ENCODE data around the gene SMAD2. TPM values are rescaled to one million over a fixed set of nuclear protein-coding genes. Genes with fewer than 3 reads are reported as not detected.

The SMAD2 gene
- total and polyA plus RNA-seq, 2 of the 8 experiments (the other 6 are each of a cell fraction or from before 2014, with no cell fraction given), result 28.4 to 124 TPM

DNA sequence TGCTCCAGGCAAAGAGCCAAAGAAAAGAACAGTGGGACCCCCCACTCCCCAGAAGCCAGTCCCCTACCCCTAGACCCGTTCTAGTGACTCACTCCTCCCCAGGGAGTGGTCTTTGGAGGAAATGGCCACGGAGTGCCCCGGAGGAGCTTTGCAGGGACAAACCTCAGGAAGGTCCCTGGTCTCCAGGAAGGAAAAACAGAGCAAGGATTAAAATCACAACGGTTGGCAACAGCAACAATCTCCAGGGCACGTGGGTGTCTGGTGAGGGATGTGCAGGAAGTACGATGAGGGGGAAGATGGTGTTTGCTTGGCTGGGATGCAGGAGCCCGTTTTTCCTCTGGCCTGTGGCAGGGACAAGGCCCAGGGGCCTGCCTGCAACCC lies 135.0 kb downstream of the SMAD2 start (continued):
- TF ChIP-seq, protein P1, sequence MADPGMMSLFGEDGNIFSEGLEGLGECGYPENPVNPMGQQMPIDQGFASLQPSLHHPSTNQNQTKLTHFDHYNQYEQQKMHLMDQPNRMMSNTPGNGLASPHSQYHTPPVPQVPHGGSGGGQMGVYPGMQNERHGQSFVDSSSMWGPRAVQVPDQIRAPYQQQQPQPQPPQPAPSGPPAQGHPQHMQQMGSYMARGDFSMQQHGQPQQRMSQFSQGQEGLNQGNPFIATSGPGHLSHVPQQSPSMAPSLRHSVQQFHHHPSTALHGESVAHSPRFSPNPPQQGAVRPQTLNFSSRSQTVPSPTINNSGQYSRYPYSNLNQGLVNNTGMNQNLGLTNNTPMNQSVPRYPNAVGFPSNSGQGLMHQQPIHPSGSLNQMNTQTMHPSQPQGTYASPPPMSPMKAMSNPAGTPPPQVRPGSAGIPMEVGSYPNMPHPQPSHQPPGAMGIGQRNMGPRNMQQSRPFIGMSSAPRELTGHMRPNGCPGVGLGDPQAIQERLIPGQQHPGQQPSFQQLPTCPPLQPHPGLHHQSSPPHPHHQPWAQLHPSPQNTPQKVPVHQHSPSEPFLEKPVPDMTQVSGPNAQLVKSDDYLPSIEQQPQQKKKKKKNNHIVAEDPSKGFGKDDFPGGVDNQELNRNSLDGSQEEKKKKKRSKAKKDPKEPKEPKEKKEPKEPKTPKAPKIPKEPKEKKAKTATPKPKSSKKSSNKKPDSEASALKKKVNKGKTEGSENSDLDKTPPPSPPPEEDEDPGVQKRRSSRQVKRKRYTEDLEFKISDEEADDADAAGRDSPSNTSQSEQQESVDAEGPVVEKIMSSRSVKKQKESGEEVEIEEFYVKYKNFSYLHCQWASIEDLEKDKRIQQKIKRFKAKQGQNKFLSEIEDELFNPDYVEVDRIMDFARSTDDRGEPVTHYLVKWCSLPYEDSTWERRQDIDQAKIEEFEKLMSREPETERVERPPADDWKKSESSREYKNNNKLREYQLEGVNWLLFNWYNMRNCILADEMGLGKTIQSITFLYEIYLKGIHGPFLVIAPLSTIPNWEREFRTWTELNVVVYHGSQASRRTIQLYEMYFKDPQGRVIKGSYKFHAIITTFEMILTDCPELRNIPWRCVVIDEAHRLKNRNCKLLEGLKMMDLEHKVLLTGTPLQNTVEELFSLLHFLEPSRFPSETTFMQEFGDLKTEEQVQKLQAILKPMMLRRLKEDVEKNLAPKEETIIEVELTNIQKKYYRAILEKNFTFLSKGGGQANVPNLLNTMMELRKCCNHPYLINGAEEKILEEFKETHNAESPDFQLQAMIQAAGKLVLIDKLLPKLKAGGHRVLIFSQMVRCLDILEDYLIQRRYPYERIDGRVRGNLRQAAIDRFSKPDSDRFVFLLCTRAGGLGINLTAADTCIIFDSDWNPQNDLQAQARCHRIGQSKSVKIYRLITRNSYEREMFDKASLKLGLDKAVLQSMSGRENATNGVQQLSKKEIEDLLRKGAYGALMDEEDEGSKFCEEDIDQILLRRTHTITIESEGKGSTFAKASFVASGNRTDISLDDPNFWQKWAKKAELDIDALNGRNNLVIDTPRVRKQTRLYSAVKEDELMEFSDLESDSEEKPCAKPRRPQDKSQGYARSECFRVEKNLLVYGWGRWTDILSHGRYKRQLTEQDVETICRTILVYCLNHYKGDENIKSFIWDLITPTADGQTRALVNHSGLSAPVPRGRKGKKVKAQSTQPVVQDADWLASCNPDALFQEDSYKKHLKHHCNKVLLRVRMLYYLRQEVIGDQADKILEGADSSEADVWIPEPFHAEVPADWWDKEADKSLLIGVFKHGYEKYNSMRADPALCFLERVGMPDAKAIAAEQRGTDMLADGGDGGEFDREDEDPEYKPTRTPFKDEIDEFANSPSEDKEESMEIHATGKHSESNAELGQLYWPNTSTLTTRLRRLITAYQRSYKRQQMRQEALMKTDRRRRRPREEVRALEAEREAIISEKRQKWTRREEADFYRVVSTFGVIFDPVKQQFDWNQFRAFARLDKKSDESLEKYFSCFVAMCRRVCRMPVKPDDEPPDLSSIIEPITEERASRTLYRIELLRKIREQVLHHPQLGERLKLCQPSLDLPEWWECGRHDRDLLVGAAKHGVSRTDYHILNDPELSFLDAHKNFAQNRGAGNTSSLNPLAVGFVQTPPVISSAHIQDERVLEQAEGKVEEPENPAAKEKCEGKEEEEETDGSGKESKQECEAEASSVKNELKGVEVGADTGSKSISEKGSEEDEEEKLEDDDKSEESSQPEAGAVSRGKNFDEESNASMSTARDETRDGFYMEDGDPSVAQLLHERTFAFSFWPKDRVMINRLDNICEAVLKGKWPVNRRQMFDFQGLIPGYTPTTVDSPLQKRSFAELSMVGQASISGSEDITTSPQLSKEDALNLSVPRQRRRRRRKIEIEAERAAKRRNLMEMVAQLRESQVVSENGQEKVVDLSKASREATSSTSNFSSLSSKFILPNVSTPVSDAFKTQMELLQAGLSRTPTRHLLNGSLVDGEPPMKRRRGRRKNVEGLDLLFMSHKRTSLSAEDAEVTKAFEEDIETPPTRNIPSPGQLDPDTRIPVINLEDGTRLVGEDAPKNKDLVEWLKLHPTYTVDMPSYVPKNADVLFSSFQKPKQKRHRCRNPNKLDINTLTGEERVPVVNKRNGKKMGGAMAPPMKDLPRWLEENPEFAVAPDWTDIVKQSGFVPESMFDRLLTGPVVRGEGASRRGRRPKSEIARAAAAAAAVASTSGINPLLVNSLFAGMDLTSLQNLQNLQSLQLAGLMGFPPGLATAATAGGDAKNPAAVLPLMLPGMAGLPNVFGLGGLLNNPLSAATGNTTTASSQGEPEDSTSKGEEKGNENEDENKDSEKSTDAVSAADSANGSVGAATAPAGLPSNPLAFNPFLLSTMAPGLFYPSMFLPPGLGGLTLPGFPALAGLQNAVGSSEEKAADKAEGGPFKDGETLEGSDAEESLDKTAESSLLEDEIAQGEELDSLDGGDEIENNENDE (IDR thresholded peaks at IDR 0.05; ENCODE audit: insufficient replicate concordance, low read length), result no peak
- TF ChIP-seq KDM1A (IDR thresholded peaks at IDR 0.05; ENCODE audit: borderline replicate concordance, low read length) (no peak), POLR2AphosphoS5 (IDR thresholded peaks at IDR 0.05; ENCODE audit: low read depth, low read length) (no peak), HDAC2 (IDR thresholded peaks at IDR 0.05; ENCODE audit: borderline replicate concordance in 1 of 2, low read depth in 2 of 2, low read length in 2 of 2) (no peak), ZNF274 (IDR thresholded peaks at IDR 0.05; ENCODE audit: borderline replicate concordance, extremely low read depth, low read length) (no peak), SAP30 (IDR thresholded peaks at IDR 0.05; ENCODE audit: insufficient read depth, insufficient replicate concordance, low read length) (no peak)
- TF ChIP-seq, protein P2, sequence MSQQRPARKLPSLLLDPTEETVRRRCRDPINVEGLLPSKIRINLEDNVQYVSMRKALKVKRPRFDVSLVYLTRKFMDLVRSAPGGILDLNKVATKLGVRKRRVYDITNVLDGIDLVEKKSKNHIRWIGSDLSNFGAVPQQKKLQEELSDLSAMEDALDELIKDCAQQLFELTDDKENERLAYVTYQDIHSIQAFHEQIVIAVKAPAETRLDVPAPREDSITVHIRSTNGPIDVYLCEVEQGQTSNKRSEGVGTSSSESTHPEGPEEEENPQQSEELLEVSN (IDR thresholded peaks at IDR 0.05), result no peak
- TF ChIP-seq, protein P3, sequence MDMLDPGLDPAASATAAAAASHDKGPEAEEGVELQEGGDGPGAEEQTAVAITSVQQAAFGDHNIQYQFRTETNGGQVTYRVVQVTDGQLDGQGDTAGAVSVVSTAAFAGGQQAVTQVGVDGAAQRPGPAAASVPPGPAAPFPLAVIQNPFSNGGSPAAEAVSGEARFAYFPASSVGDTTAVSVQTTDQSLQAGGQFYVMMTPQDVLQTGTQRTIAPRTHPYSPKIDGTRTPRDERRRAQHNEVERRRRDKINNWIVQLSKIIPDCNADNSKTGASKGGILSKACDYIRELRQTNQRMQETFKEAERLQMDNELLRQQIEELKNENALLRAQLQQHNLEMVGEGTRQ (IDR thresholded peaks at IDR 0.05; ENCODE audit: low read length), result no peak
